A549 (cell line): ENCODE results near the gene NUDCD2. TPM values are rescaled to one million over a fixed set of nuclear protein-coding genes. Genes with fewer than 3 reads are reported as not detected.
A peak's percentile ranks its signal among the peaks of the same experiment; 100 is the strongest.

Source experiments
- ATAC-seq, 2 experiments: fragments of 200-7000 bp in 1 of 2; fragments of >200 bp in 1 of 2; cut with Nextera tagmentation in 1 of 2; cut with Tn5 transposase in 1 of 2; 3 replicates each; pipeline versions ENCODE4 v1.8.0 to v1.9.1; 2018 to 2020; ENCODE audit warnings: mild to moderate bottlenecking in 1 of 2, moderate library complexity in 1 of 2
- CTCF ChIA-PET: fragments of 300-600 bp; sonication (Branson Sonifier 250); formaldehyde crosslinking; extraction: SDS; loops from one replicate; lab custom pipeline; 2021; ENCODE audit warnings: antibody characterized with exemption, inconsistent platforms; lab: Yijun Ruan, JAX
- POLR2A ChIA-PET: fragments of 350-600 bp; formaldehyde crosslinking; extraction: SDS; loops from one replicate; lab custom pipeline; 2021; ENCODE audit warnings: antibody characterized with exemption, inconsistent platforms; lab: Yijun Ruan, JAX
- DNase-seq, 2 experiments: peaks; one replicate each; pipeline versions ENCODE4 v3.0.0 to v3.0.0-alpha.2; 2011 to 2016; ENCODE audit warnings: low read depth in 1 of 2, low spot score in 1 of 2
- FAIRE-seq: peaks from 2 replicates; lab custom pipeline; 2011; peaks lifted over from hg19 to GRCh38; lab: Jason Lieb, UNC
- H3K27ac ChIP-seq, 2 experiments: fragments of >200 bp; sonication (Bioruptor Twin); formaldehyde crosslinking; 3 replicates each; pipeline ENCODE4 v1.5.1; 2016 to 2017
- H3K4me1 ChIP-seq: fragments of >200 bp; sonication (Bioruptor Twin); formaldehyde crosslinking; 3 replicates; pipeline ENCODE4 v1.6.1; 2016
- H3K4me2 ChIP-seq: fragments of >200 bp; sonication (Bioruptor Twin); formaldehyde crosslinking; 3 replicates; pipeline ENCODE4 v1.6.1; 2016
- H3K4me3 ChIP-seq: fragments of >200 bp; sonication (Bioruptor Twin); formaldehyde crosslinking; 3 replicates; pipeline ENCODE4 v1.5.1; 2016
- H3K9me3 ChIP-seq: fragments of >200 bp; sonication (Bioruptor Twin); formaldehyde crosslinking; 3 replicates; pipeline ENCODE4 v1.6.1; 2016
- ATOH8 ChIP-seq: fragments of 250-450 bp; sonication (Bioruptor Pico); IDR thresholded peaks from 2 replicates; pipeline ENCODE4 v1.5.0; 2020; ENCODE audit warnings: low read depth, mild to moderate bottlenecking, moderate library complexity
- BHLHE40 ChIP-seq: IDR thresholded peaks from 2 replicates; pipeline ENCODE4 v1.6.1; 2012; ENCODE audit warnings: low read depth, low read length, inconsistent platforms
- CEBPB ChIP-seq, 2 experiments: fragments of >200 bp in 1 of 2; sonication (Bioruptor Twin) in 1 of 2; formaldehyde crosslinking in 1 of 2; IDR thresholded peaks; 2 replicates each; pipeline ENCODE4 v1.6.1; 2012 to 2016
- EHMT2 ChIP-seq: fragments of 200-600 bp; sonication (generic); IDR thresholded peaks from 2 replicates; pipeline ENCODE4 v1.6.1; 2016; ENCODE audit warnings: antibody characterized with exemption, low read depth, mild to moderate bottlenecking, moderate library complexity
- ELK1 ChIP-seq: fragments of 150-350 bp; IDR thresholded peaks from 2 replicates; pipeline ENCODE4 v1.6.1; 2014; ENCODE audit warnings: low read depth, mild to moderate bottlenecking, low read length
- ESRRA ChIP-seq: fragments of 150-350 bp; IDR thresholded peaks from 2 replicates; pipeline ENCODE4 v1.6.1; 2014; ENCODE audit warnings: mild to moderate bottlenecking, low read length, borderline replicate concordance
- FOSB ChIP-seq: fragments of 250-450 bp; sonication (Bioruptor Pico); IDR thresholded peaks from 2 replicates; pipeline ENCODE4 v1.5.0; 2020; ENCODE audit warnings: mild to moderate bottlenecking, moderate library complexity
- FOSL2 ChIP-seq, 2 experiments: fragments of 450-650 bp in 1 of 2; fragments of >200 bp in 1 of 2; sonication (Bioruptor Twin) in 1 of 2; formaldehyde crosslinking; IDR thresholded peaks; 2 replicates each; pipeline versions ENCODE4 v1.5.0 to v1.6.1; 2016 to 2020; ENCODE audit warnings: mild to moderate bottlenecking in 1 of 2, moderate library complexity in 1 of 2
- FOXS1 ChIP-seq: fragments of 250-450 bp; sonication (Bioruptor Pico); IDR thresholded peaks from 2 replicates; pipeline ENCODE4 v1.5.0; 2020; ENCODE audit warnings: mild to moderate bottlenecking, moderate library complexity
- HEYL ChIP-seq: fragments of 250-450 bp; sonication (Bioruptor Pico); IDR thresholded peaks from 2 replicates; pipeline ENCODE4 v1.8.0; 2021; ENCODE audit warnings: mild to moderate bottlenecking, moderate library complexity
- HOXA7 ChIP-seq: fragments of 250-450 bp; sonication (Bioruptor Pico); IDR thresholded peaks from 2 replicates; pipeline ENCODE4 v1.5.0; 2020; ENCODE audit warnings: mild to moderate bottlenecking, moderate library complexity
- HOXB13 ChIP-seq: fragments of 250-450 bp; sonication (Bioruptor Pico); IDR thresholded peaks from 2 replicates; pipeline ENCODE4 v1.5.0; 2020; ENCODE audit warnings: low read depth, mild to moderate bottlenecking, moderate library complexity
- KDM1A ChIP-seq: fragments of 200-600 bp; sonication (generic); IDR thresholded peaks from 2 replicates; pipeline ENCODE4 v1.6.1; 2016; ENCODE audit warnings: low read depth, mild to moderate bottlenecking
- MYC ChIP-seq: IDR thresholded peaks from 2 replicates; pipeline ENCODE4 v1.6.1; 2012; ENCODE audit warnings: mild to moderate bottlenecking, inconsistent platforms, low read length, improper control_type of control experiment, borderline replicate concordance
- NR3C1 ChIP-seq: fragments of >200 bp; sonication (Bioruptor Twin); formaldehyde crosslinking; IDR thresholded peaks from 3 replicates; pipeline ENCODE4 v1.6.1; 2017
- PHF8 ChIP-seq: fragments of 200-600 bp; sonication (generic); IDR thresholded peaks from 2 replicates; pipeline ENCODE4 v1.6.1; 2016; ENCODE audit warnings: low read depth, mild to moderate bottlenecking, antibody characterized with exemption, moderate library complexity, borderline replicate concordance
- POLR2AphosphoS2 ChIP-seq: conservative IDR thresholded peaks from 2 replicates; pipeline ENCODE4 v1.6.1; 2012; ENCODE audit warnings: low read length, improper control_type of control experiment, inconsistent platforms
- RCOR1 ChIP-seq: fragments of 150-350 bp; IDR thresholded peaks from 2 replicates; pipeline ENCODE4 v1.6.1; 2014; ENCODE audit warnings: antibody characterized with exemption, low read length, low read depth
- TFCP2L1 ChIP-seq: fragments of 250-450 bp; sonication (Bioruptor Pico); IDR thresholded peaks from 2 replicates; pipeline ENCODE4 v1.5.0; 2021; ENCODE audit warnings: mild to moderate bottlenecking
- ZC3H11A ChIP-seq: fragments of 450-650 bp; IDR thresholded peaks from 2 replicates; pipeline ENCODE4 v1.6.1; 2014; ENCODE audit warnings: antibody characterized with exemption, mild to moderate bottlenecking
- ZFP36 ChIP-seq: fragments of 450-650 bp; IDR thresholded peaks from 2 replicates; pipeline ENCODE4 v1.6.1; 2014; ENCODE audit warnings: borderline replicate concordance; ENCODE audit not compliant: partially characterized antibody
- ZNF302 ChIP-seq: fragments of 250-450 bp; sonication (Bioruptor Pico); IDR thresholded peaks from 2 replicates; pipeline ENCODE4 v1.9.0; 2021; ENCODE audit warnings: inconsistent platforms, mild to moderate bottlenecking, moderate library complexity
- ZSCAN20 ChIP-seq: fragments of 250-450 bp; sonication (Bioruptor Pico); IDR thresholded peaks from 2 replicates; pipeline ENCODE4 v1.8.0; 2022; ENCODE audit warnings: mild to moderate bottlenecking, moderate library complexity
- WGBS: methylation state at CpG from one replicate; pipeline ENCODE4 v1.1.6; 2017; ENCODE audit errors: missing lambda C conversion rate; 5-methylcytosine and 5-hydroxymethylcytosine counted together
- polyA plus RNA-seq, 4 experiments: library from polyadenylated mRNA; depleted of rRNA in 3 of 4; stranded (reverse); fragments of >200 nt; fragmentation: RNase III in 1 of 4; extraction: RNeasy Plus Mini Kit Qiagen cat#74134 plus additional on column Dnase treatment in 1 of 4; gene quantifications; 2 replicates in 3 of 4; 3 replicates in 1 of 4; pipeline ENCODE4 v1.2.3, GENCODE V29; 2011 to 2017
- TF ChIP-seq, protein P1 (sequence below): fragments of >200 bp; sonication (Bioruptor Twin); formaldehyde crosslinking; IDR thresholded peaks from 3 replicates; pipeline ENCODE4 v1.5.1; 2016
- TF ChIP-seq, protein P2 (sequence below): fragments of 200-600 bp; sonication (generic); IDR thresholded peaks from 2 replicates; pipeline ENCODE4 v1.6.1; 2016; ENCODE audit warnings: antibody characterized with exemption, mild to moderate bottlenecking, moderate library complexity
- TF ChIP-seq, protein P3 (sequence below): fragments of >200 bp; sonication (Bioruptor Twin); formaldehyde crosslinking; IDR thresholded peaks from 2 replicates; pipeline ENCODE4 v1.6.1; 2016
- TF ChIP-seq, protein P4 (sequence below): IDR thresholded peaks from 2 replicates; pipeline ENCODE4 v1.6.1; 2012
- TF ChIP-seq, protein P5 (sequence below): fragments of 250-450 bp; sonication (Bioruptor Pico); IDR thresholded peaks from 2 replicates; pipeline ENCODE4 v1.5.0; 2021; ENCODE audit warnings: mild to moderate bottlenecking, moderate library complexity, borderline replicate concordance

The NUDCD2 gene
- polyA plus RNA-seq, 2 of the 4 experiments (the other 2 are of a cell fraction), result 22.3 to 43.9 TPM

- H3K4me3 ChIP-seq, result peak overlapping the region; percentile 77
- POLR2A ChIA-PET, result interaction anchor here (0.6 to 2.0 kb wide), 3 partner anchors 30 to 48 kb away, joined by 3 to 20 read pairs (median 4); partner anchors contain the start of genes HMMR and NUDCD2
- CTCF ChIA-PET, result interaction anchor here (0.8 to 2.6 kb wide), 9 partner anchors 9 to 45 kb away, joined by 3 to 18 read pairs (median 7); partner anchors contain the start of genes HMMR and NUDCD2
- TF ChIP-seq TFCP2L1 (CRISPR knock-in tag), result no peak
- TF ChIP-seq, protein P1, sequence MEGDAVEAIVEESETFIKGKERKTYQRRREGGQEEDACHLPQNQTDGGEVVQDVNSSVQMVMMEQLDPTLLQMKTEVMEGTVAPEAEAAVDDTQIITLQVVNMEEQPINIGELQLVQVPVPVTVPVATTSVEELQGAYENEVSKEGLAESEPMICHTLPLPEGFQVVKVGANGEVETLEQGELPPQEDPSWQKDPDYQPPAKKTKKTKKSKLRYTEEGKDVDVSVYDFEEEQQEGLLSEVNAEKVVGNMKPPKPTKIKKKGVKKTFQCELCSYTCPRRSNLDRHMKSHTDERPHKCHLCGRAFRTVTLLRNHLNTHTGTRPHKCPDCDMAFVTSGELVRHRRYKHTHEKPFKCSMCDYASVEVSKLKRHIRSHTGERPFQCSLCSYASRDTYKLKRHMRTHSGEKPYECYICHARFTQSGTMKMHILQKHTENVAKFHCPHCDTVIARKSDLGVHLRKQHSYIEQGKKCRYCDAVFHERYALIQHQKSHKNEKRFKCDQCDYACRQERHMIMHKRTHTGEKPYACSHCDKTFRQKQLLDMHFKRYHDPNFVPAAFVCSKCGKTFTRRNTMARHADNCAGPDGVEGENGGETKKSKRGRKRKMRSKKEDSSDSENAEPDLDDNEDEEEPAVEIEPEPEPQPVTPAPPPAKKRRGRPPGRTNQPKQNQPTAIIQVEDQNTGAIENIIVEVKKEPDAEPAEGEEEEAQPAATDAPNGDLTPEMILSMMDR, result peak; percentile 46
- no peak for TF ChIP-seq ESRRA
- no peak for TF ChIP-seq POLR2AphosphoS2
- no peak for TF ChIP-seq FOSL2 (IDR thresholded peaks at IDR 0.05)
- no peak for TF ChIP-seq FOSL2 (CRISPR knock-in tag; IDR thresholded peaks at IDR 0.05)
- TF ChIP-seq ATOH8 (CRISPR knock-in tag), result no peak
- no peak for TF ChIP-seq KDM1A
- TF ChIP-seq PHF8, result no peak
- no peak for TF ChIP-seq ZC3H11A
- TF ChIP-seq FOSB (CRISPR knock-in tag), result no peak
- no peak for TF ChIP-seq ELK1
- TF ChIP-seq, protein P2, sequence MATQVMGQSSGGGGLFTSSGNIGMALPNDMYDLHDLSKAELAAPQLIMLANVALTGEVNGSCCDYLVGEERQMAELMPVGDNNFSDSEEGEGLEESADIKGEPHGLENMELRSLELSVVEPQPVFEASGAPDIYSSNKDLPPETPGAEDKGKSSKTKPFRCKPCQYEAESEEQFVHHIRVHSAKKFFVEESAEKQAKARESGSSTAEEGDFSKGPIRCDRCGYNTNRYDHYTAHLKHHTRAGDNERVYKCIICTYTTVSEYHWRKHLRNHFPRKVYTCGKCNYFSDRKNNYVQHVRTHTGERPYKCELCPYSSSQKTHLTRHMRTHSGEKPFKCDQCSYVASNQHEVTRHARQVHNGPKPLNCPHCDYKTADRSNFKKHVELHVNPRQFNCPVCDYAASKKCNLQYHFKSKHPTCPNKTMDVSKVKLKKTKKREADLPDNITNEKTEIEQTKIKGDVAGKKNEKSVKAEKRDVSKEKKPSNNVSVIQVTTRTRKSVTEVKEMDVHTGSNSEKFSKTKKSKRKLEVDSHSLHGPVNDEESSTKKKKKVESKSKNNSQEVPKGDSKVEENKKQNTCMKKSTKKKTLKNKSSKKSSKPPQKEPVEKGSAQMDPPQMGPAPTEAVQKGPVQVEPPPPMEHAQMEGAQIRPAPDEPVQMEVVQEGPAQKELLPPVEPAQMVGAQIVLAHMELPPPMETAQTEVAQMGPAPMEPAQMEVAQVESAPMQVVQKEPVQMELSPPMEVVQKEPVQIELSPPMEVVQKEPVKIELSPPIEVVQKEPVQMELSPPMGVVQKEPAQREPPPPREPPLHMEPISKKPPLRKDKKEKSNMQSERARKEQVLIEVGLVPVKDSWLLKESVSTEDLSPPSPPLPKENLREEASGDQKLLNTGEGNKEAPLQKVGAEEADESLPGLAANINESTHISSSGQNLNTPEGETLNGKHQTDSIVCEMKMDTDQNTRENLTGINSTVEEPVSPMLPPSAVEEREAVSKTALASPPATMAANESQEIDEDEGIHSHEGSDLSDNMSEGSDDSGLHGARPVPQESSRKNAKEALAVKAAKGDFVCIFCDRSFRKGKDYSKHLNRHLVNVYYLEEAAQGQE, result no peak
- TF ChIP-seq BHLHE40, result peak; percentile 75
- no peak for TF ChIP-seq MYC
- TF ChIP-seq FOXS1, result no peak
- no peak for TF ChIP-seq CEBPB (IDR thresholded peaks at IDR 0.05)
- no peak for TF ChIP-seq ZFP36
- TF ChIP-seq HEYL (CRISPR knock-in tag), result no peak
- no peak for TF ChIP-seq EHMT2
- TF ChIP-seq, protein P3, sequence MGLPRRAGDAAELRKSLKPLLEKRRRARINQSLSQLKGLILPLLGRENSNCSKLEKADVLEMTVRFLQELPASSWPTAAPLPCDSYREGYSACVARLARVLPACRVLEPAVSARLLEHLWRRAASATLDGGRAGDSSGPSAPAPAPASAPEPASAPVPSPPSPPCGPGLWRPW, result no peak
- TF ChIP-seq RCOR1, result no peak
- no peak for TF ChIP-seq HOXB13 (CRISPR knock-in tag)
- TF ChIP-seq, protein P4, sequence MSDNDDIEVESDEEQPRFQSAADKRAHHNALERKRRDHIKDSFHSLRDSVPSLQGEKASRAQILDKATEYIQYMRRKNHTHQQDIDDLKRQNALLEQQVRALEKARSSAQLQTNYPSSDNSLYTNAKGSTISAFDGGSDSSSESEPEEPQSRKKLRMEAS, result peak; percentile 70
- no peak for TF ChIP-seq HOXA7 (CRISPR knock-in tag)
- TF ChIP-seq NR3C1, result no peak
- TF ChIP-seq ZSCAN20 (CRISPR knock-in tag), result no peak
- no peak for TF ChIP-seq ZNF302 (CRISPR knock-in tag)
- TF ChIP-seq, protein P5, sequence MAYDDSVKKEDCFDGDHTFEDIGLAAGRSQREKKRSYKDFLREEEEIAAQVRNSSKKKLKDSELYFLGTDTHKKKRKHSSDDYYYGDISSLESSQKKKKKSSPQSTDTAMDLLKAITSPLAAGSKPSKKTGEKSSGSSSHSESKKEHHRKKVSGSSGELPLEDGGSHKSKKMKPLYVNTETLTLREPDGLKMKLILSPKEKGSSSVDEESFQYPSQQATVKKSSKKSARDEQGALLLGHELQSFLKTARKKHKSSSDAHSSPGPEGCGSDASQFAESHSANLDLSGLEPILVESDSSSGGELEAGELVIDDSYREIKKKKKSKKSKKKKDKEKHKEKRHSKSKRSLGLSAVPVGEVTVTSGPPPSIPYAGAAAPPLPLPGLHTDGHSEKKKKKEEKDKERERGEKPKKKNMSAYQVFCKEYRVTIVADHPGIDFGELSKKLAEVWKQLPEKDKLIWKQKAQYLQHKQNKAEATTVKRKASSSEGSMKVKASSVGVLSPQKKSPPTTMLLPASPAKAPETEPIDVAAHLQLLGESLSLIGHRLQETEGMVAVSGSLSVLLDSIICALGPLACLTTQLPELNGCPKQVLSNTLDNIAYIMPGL (CRISPR knock-in tag), result no peak
Measured at GRCh38 chr5:163503106-163504078, 43.5 kb upstream of the NUDCD2 start.

More at GRCh38 chr5:163503106-163504078, 43.5 kb upstream of the NUDCD2 start:
- H3K4me1 ChIP-seq, result peaks cover 20% of the 10 kb centered on the region
- peak overlapping the region; percentile 91 for H3K4me2 ChIP-seq
- H3K9me3 ChIP-seq, result no peaks in the 10 kb centered on the region
- DNase-seq (peak; percentile 54 to 76), ATAC-seq (peak; percentile 31 to 37; a peak in 4 of 6 replicates), FAIRE-seq (no peak)
- H3K27ac ChIP-seq, result peak overlapping the region; percentile 87 to 93
- 2% methylated on average over 17 of the region's 17 CpGs for WGBS
